Fibroblast of lung (primary cell): Measurements from ENCODE around the gene MRFAP1L1. TPM values are rescaled to one million over a fixed set of nuclear protein-coding genes. Genes with fewer than 3 reads are reported as not detected.
A peak's percentile ranks its signal among the peaks of the same experiment; 100 is the strongest.

ENCODE experiments used
- DNase-seq, 2 donors: peaks; one replicate each; pipeline versions ENCODE4 v3.0.0 to v3.0.0-alpha.2; 2010; ENCODE audit warnings: low read depth in 2 of 2
- H2AFZ ChIP-seq: 2 replicates; pipeline ENCODE4 v1.5.1; 2012; ENCODE audit warnings: low read length, control low read depth, inconsistent platforms
- H3K27ac ChIP-seq: 2 replicates; pipeline ENCODE4 v1.5.1; 2011; ENCODE audit warnings: low read length, control low read depth; ENCODE audit not compliant: insufficient read depth
- H3K27me3 ChIP-seq: 2 replicates; pipeline ENCODE4 v1.5.1; 2011; ENCODE audit warnings: mild to moderate bottlenecking, low read length; ENCODE audit not compliant: control insufficient read depth, insufficient read depth
- H3K36me3 ChIP-seq: 2 replicates; pipeline ENCODE4 v1.5.1; 2011; ENCODE audit warnings: low read length; ENCODE audit not compliant: control insufficient read depth, insufficient read depth
- H3K4me1 ChIP-seq: 2 replicates; pipeline ENCODE4 v1.5.1; 2011; ENCODE audit warnings: low read length; ENCODE audit not compliant: control insufficient read depth, insufficient read depth; ENCODE audit errors: extremely low read depth
- H3K4me2 ChIP-seq: 2 replicates; pipeline ENCODE4 v1.5.1; 2011; ENCODE audit warnings: low read length, control low read depth; ENCODE audit not compliant: insufficient read depth; ENCODE audit errors: extremely low read depth
- H3K4me3 ChIP-seq, 4 experiments: fragments of 200-600 bp in 1 of 4; sonication (generic) in 1 of 4; replicated peaks in 1 of 4; 2 replicates each; pipeline ENCODE4 v1.5.1; 2011 to 2016; ENCODE audit warnings: low read length in 4 of 4, low read depth in 3 of 4, mild to moderate bottlenecking in 3 of 4, control low read depth in 2 of 4, inconsistent platforms in 1 of 4, mixed read lengths in 1 of 4; ENCODE audit not compliant: insufficient read depth in 1 of 4; ENCODE audit errors: control extremely low read depth in 1 of 4
- H3K79me2 ChIP-seq: 2 replicates; pipeline ENCODE4 v1.5.1; 2012; ENCODE audit warnings: mild to moderate bottlenecking, low read length, inconsistent platforms; ENCODE audit not compliant: control insufficient read depth, insufficient read depth
- H3K9ac ChIP-seq: 2 replicates; pipeline ENCODE4 v1.5.1; 2011; ENCODE audit warnings: mild to moderate bottlenecking, low read length, control low read depth; ENCODE audit not compliant: insufficient read depth
- H3K9me3 ChIP-seq: 2 replicates; pipeline ENCODE4 v1.5.1; 2012; ENCODE audit warnings: low read depth, low read length; ENCODE audit not compliant: control insufficient read depth, insufficient read depth
- H4K20me1 ChIP-seq: 2 replicates; pipeline ENCODE4 v1.5.1; 2011; ENCODE audit warnings: low read length; ENCODE audit not compliant: control insufficient read depth, insufficient read depth; ENCODE audit errors: extremely low read depth
- EZH2 ChIP-seq: IDR thresholded peaks from 2 replicates; pipeline ENCODE4 v1.5.1; 2012; ENCODE audit warnings: low read length, control low read depth, mild to moderate bottlenecking; ENCODE audit errors: missing control alignments
- polyA plus RNA-seq, 2 donors: library from polyadenylated mRNA; depleted of rRNA in 1 of 2; stranded (reverse) in 1 of 2; unstranded in 1 of 2; fragments of >200 nt; gene quantifications; 2 replicates each; pipeline ENCODE4 v1.2.1, GENCODE V29; 2011 to 2012; ENCODE audit warnings: missing spikeins in 1 of 2
- total RNA-seq: library from RNA; depleted of rRNA; stranded (reverse); fragments of >200 nt; gene quantifications from 2 replicates; pipeline ENCODE4 v1.2.1, GENCODE V29; 2014
- TF ChIP-seq, protein P1 (sequence below), 2 donors: IDR thresholded peaks in 1 of 2; conservative IDR thresholded peaks in 1 of 2; 1 replicate in 1 of 2; 2 replicates in 1 of 2; pipeline ENCODE4 v1.5.1; 2011 to 2012; ENCODE audit warnings: low read length in 2 of 2, control low read depth in 1 of 2, inconsistent platforms in 1 of 2, low read depth in 1 of 2, mild to moderate bottlenecking in 1 of 2

Gene MRFAP1L1
- total and polyA plus RNA-seq, 2 donors (not counting 1 experiment from before 2014, with no cell fraction given): 41.6 to 77.4 TPM

DNA sequence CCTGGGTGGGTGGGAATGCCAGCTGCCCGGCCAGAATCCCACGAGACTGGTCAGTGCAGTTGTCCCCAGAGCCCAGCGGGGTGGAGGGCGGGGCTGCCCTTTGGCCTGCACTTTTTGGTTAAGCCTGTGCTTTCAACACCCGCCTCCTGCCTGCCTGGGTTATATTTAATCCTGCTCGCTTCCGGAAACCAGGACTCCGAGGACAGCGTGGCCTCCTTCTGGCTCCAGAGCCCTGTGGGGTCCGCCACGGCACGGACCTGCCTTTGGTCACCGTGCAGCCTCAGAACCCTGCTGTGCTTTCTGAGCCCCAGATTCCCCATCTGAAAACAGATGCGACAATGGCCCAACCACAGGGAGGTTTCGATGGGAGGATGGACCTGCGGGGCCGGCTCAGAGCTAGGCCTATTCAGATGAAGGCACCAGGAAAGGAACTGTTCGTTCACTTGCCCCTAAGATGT lies 43.5 kb upstream of the MRFAP1L1 start:
- Histone ChIP-seq H3K27ac (no peak overlapping the region), H4K20me1 (no peaks in the 10 kb centered on the region), H2AFZ (no peak overlapping the region), H3K9me3 (no peaks in the 10 kb centered on the region), H3K36me3 (no peaks in the 10 kb centered on the region), H3K27me3 (no peaks in the 10 kb centered on the region), H3K4me1 (peaks cover 8% of the 10 kb centered on the region), H3K9ac (no peak overlapping the region), H3K79me2 (no peaks in the 10 kb centered on the region), H3K4me2 (no peak overlapping the region), H3K4me3 (no peak overlapping the region)
- no peak for DNase-seq
- no peak for TF ChIP-seq EZH2
- TF ChIP-seq, protein P1, sequence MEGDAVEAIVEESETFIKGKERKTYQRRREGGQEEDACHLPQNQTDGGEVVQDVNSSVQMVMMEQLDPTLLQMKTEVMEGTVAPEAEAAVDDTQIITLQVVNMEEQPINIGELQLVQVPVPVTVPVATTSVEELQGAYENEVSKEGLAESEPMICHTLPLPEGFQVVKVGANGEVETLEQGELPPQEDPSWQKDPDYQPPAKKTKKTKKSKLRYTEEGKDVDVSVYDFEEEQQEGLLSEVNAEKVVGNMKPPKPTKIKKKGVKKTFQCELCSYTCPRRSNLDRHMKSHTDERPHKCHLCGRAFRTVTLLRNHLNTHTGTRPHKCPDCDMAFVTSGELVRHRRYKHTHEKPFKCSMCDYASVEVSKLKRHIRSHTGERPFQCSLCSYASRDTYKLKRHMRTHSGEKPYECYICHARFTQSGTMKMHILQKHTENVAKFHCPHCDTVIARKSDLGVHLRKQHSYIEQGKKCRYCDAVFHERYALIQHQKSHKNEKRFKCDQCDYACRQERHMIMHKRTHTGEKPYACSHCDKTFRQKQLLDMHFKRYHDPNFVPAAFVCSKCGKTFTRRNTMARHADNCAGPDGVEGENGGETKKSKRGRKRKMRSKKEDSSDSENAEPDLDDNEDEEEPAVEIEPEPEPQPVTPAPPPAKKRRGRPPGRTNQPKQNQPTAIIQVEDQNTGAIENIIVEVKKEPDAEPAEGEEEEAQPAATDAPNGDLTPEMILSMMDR (conservative IDR thresholded peaks at IDR 0.05 in 1 of 2, IDR thresholded peaks at IDR 0.05 in 1 of 2; ENCODE audit: low read depth in 1 of 2, low read length in 2 of 2): no peak

DNA sequence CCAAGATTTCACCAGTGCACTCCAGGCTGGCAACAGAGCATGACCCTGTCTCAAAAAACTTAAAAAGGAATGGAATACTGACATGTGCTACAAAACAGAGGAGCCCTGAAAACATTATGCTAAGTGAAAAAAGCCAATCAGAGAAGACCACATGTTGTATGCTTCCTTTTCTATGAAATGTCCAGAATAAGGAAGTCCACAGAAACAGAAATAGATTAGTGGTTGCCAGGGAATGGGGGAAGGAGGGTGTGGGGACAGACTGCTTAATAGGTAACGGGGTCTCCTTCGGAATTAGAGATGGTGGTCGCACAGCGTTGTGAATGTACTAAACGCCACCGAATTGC lies 42.8 kb upstream of the MRFAP1L1 start:
- H3K36me3 ChIP-seq: no peaks in the 10 kb centered on the region
- H4K20me1 ChIP-seq: no peaks in the 10 kb centered on the region
- no peak overlapping the region for H3K4me2 ChIP-seq
- no peaks in the 10 kb centered on the region for H3K9me3 ChIP-seq
- no peak for DNase-seq
- no peak overlapping the region for H3K4me3 ChIP-seq
- H3K4me1 ChIP-seq: peaks cover 8% of the 10 kb centered on the region
- TF ChIP-seq, protein P1 (conservative IDR thresholded peaks at IDR 0.05 in 1 of 2, IDR thresholded peaks at IDR 0.05 in 1 of 2; ENCODE audit: low read depth in 1 of 2, low read length in 2 of 2): no peak
- TF ChIP-seq EZH2: no peak
- no peaks in the 10 kb centered on the region for H3K27me3 ChIP-seq
- H3K27ac ChIP-seq: no peak overlapping the region
- H2AFZ ChIP-seq: no peak overlapping the region
- H3K79me2 ChIP-seq: no peaks in the 10 kb centered on the region
- H3K9ac ChIP-seq: no peak overlapping the region

DNA sequence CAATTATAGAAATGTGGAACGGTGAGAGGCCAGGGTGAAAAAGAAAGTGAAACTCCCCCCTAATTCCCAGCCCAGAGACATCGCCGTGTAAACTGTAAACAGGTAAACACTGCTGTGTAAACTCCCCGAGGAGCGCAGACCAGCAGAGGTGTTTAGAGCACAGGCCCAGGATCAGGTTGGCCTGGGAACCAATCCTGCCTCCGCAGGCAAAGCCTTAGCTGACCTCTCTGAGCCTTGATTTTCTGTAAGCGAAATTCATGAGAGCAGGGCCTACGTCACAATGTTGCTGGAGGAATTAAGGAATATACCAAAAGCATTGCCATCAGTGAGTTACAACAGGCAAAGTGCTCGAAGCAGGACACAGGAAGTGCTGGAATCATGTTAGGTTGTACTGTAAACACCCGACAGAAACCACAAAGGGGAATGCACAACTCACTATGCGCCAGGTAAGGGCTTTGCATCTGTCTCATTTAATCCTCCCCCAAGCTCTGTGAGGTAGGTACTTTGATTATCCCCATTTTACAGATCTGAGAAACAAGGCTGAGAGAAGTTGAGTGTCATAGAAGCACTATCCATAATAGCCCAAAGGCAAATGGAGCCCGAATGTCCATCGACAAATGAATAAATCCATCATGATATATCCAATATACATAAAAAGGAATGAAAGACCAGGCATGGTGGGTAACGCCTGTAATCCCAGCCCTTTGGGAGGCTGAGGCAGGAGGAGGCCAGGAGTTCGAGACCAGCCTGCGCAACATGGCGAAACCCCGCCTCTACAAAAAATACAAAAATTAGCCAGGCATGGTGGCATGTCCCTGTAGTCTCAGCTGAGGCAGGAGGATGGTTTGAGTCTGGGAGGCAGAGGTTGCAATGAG lies 42.2 kb upstream of the MRFAP1L1 start:
- H3K27me3 ChIP-seq: no peaks in the 10 kb centered on the region
- TF ChIP-seq, protein P1 (conservative IDR thresholded peaks at IDR 0.05 in 1 of 2, IDR thresholded peaks at IDR 0.05 in 1 of 2; ENCODE audit: low read depth in 1 of 2, low read length in 2 of 2): no peak
- no peak for TF ChIP-seq EZH2
- no peak for DNase-seq
- H3K4me3 ChIP-seq: no peak overlapping the region
- no peaks in the 10 kb centered on the region for H3K9me3 ChIP-seq
- H3K79me2 ChIP-seq: no peaks in the 10 kb centered on the region
- no peaks in the 10 kb centered on the region for H4K20me1 ChIP-seq
- H3K4me2 ChIP-seq: peak overlapping the region; percentile 48
- H3K27ac ChIP-seq: no peak overlapping the region
- no peak overlapping the region for H3K9ac ChIP-seq
- H2AFZ ChIP-seq: peak overlapping the region; percentile 59
- peaks cover 8% of the 10 kb centered on the region for H3K4me1 ChIP-seq
- no peaks in the 10 kb centered on the region for H3K36me3 ChIP-seq
